HG02763 (cell line): ENCODE results near the gene CYP1A1.
"Not testable (repeated sequence)": the region's sequence is repeated elsewhere in the genome, so short reads cannot be mapped to it uniquely, and the experiment has no call there.

Experiments used
- ATAC-seq: cut with Tn5 transposase; IDR thresholded peaks from one replicate; pipeline ENCODE4 v1.9.1; 2021; ENCODE audit warnings: mild to moderate bottlenecking, moderate library complexity; ENCODE audit not compliant: unreplicated experiment

Gene CYP1A1

GRCh38 chr15:74738239-74738638, 12.9 kb upstream of the CYP1A1 start:
- ATAC-seq, result not testable (repeated sequence)

GRCh38 chr15:74735305-74735704, 10.0 kb upstream of the CYP1A1 start:
- no peak for ATAC-seq

- no peak for ATAC-seq
Observed at GRCh38 chr15:74733269-74733668, 7.9 kb upstream of the CYP1A1 start.

- no peak for ATAC-seq
Observed at GRCh38 chr15:74732846-74733245, 7.5 kb upstream of the CYP1A1 start.

GRCh38 chr15:74730619-74731316, 5.4 kb upstream of the CYP1A1 start:
- no peak for ATAC-seq

GRCh38 chr15:74729372-74729771, 4.0 kb upstream of the CYP1A1 start:
- ATAC-seq, result not testable (repeated sequence)

GRCh38 chr15:74728699-74729098, 3.4 kb upstream of the CYP1A1 start:
- not testable (repeated sequence) for ATAC-seq

- ATAC-seq, result no peak
Observed at GRCh38 chr15:74727727-74728126, 2.4 kb upstream of the CYP1A1 start.

- ATAC-seq, result no peak
Observed at GRCh38 chr15:74726774-74727164, 1.4 kb upstream of the CYP1A1 start.

GRCh38 chr15:74725845-74726773, 781 bp upstream of the CYP1A1 start:
- ATAC-seq, result no peak

- no peak for ATAC-seq
Observed at GRCh38 chr15:74724570-74725224, 631 bp downstream of the CYP1A1 start.

- no peak for ATAC-seq
Observed at GRCh38 chr15:74723754-74724334, 1.5 kb downstream of the CYP1A1 start.

GRCh38 chr15:74723187-74723586, 2.1 kb downstream of the CYP1A1 start:
- no peak for ATAC-seq

GRCh38 chr15:74722591-74722990, 2.7 kb downstream of the CYP1A1 start:
- no peak for ATAC-seq

GRCh38 chr15:74716651-74717050, 8.7 kb downstream of the CYP1A1 start:
- no peak for ATAC-seq

- ATAC-seq, result no peak
Observed at GRCh38 chr15:74712311-74712710, 13.0 kb downstream of the CYP1A1 start.

GRCh38 chr15:74710319-74711094, 14.8 kb downstream of the CYP1A1 start:
- no peak for ATAC-seq

- ATAC-seq, result no peak
Observed at GRCh38 chr15:74709892-74710291, 15.4 kb downstream of the CYP1A1 start.

GRCh38 chr15:74709011-74709410, 16.3 kb downstream of the CYP1A1 start:
- no peak for ATAC-seq

- ATAC-seq, result no peak
Observed at GRCh38 chr15:74696808-74697207, 28.5 kb downstream of the CYP1A1 start.

GRCh38 chr15:74696398-74696729, 29.0 kb downstream of the CYP1A1 start:
- no peak for ATAC-seq
